ENCODE measurements around the gene LCN15.

LCN15 gene

GRCh38 chr9:136754626-136755301, 9.6 kb downstream of the LCN15 start:
- no peak for DNase-seq

DNA sequence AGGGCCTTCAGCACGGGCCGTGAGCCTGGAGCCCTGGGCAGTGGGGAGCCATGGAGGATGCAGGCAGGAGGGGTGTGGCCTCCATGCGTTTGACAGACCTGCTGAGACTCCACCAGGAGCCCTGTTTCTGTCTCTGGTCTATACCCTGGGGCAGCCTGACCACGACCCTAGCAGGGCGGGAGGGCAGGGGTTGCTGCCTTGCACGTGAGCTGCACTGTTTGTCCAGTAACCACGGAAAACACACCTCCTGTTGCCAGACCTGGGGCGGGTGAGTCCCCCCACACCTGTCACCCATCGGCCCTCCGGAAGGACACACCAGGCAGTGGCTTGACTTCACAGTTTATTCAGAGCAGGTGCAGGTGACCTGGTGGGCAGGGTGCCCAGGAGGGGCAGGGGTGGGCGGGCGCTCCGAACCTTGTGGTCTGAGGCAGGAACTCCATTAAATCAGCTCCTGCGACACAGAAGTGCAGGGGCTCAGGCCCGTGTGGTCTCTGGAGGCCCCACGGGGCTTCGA, 10.2 kb downstream of the LCN15 start:
- DNase-seq: no peak

GRCh38 chr9:136753371-136754058, 10.8 kb downstream of the LCN15 start:
- no peak for DNase-seq

GRCh38 chr9:136751814-136752213, 12.5 kb downstream of the LCN15 start:
- DNase-seq: no peak

- DNase-seq: no peak
Measured at GRCh38 chr9:136751244-136751643, 13.1 kb downstream of the LCN15 start.

DNA sequence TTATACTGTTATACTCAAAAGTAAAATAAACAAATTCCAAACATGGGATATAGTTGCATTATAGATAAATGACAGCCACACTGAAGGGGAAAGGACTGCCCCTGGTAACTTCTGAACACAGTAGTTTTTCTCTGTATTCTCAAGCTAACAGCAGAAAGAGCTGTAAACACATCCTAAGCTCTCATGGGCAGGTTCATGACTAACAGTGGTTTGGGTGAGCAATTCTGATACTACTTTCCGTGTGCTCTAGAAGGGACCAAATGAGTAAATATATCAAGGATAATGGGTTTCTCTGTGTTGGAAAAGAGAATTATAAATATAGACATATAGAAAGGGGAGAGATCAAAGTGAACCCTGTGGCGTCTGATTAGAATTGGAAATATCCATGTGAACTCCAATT, 13.8 kb downstream of the LCN15 start:
- DNase-seq: no peak

DNA sequence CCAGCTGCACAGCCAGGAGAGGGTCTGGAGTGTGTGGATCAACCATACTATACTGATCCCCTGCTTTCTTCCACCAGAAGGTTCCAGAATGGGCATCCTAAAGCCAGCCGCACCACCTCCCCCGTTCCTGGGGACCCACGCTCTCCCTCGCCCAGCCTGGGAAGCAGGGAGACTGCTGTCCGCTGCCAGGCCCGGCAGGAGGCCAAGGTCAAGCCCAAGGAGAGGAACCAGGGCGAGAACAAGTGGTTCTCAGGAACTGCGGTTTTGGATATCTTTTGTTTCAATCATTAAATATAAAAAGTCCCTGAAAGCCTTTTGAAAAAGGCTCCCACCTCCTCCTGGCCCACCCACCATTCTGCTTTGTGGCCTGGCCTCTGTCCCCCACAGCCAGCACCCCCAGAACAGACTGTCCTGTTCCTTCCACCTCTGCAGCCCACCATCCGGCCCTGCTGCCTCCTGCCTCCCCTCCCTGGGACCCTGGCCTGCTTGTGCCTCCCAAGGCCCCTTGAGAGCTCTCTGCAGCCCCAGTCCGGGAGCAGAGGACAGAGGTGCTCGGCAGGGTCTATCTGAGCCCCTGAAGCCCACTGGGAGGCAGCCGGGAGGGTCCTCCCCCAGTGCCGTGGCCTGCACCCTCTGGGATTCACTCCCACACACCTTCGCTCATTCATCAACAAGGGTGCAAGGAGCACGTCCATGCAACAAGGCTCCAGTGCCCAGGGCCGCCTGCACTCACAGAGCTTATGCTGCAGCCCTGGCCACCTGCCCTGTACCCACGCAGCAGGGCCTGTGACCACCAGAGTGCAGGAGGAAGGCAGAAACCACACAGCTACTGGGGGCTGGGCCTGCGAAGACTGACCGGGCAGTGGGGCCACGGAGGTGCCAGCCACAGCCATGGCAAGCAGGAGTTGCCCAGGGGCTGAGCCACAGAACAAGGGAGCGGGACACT, 15.4 kb downstream of the LCN15 start:
- no peak for DNase-seq

DNA sequence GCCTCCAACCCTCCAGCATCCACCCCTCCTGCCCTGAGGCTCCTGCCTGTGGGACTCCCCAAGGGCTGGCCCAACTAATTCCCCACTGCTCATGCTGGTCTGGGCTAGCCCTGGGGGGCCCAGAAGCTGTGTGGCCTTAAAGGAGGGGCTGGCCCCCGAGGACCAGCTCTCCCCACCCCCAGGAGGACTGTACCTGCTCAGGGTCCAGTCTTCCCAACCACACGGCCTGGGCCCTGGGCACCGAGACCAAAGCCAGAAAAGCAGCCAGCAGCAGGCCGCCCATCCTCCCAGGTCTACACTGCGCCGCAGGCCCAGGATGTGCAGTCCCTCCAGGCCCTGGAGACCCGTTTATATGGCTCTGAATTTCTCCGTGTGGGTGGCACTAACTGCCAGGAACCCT, 16.1 kb downstream of the LCN15 start, which contains the start of gene LCN6:
Gene LCN6 (minus strand): TSS at position 325 of the 400 bp plus-strand sequence. CDS start 42 bp downstream, at position 283.
- no peak for DNase-seq

GRCh38 chr9:136747161-136748060, 16.9 kb downstream of the LCN15 start:
- DNase-seq: no peak

DNA sequence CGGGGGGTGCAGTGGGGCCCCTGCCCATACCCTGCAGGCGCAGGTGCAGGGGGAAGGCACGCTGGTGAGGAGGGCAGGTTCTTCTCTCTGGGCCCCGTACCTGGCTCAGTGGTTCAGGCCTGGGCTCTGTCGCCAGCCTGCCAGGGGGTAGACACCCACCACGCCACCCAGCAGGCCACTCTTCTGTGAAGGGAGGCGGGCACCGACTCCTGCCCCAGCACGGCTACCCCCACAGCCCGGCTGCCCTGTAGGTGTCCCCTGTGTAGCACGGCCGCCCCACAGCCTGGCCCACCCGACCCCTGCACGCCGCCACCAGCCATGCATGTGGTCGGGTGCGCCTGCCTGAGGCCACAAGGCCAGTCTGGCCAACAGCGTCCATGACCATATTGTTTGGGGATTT, 17.7 kb downstream of the LCN15 start:
- no peak for DNase-seq

DNA sequence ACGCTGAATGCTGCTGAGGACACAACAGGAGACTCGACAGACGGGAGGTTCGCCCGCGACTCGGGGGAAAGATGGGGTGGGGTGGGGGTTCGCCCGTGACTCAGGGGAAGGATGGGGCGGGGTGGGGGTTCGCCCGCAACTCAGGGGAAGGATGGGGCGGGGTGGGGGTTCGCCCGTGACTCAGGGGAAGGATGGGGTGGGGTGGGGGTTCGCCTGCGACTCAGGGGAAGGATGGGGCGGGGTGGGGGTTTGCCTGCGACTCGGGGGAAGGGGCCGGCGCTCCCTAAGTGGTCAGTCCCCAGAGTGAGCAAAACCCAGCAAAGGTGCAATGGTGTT, 18.2 kb downstream of the LCN15 start:
- no peak for DNase-seq

- DNase-seq: no peak
Measured at GRCh38 chr9:136745389-136746154, 18.7 kb downstream of the LCN15 start.

DNA sequence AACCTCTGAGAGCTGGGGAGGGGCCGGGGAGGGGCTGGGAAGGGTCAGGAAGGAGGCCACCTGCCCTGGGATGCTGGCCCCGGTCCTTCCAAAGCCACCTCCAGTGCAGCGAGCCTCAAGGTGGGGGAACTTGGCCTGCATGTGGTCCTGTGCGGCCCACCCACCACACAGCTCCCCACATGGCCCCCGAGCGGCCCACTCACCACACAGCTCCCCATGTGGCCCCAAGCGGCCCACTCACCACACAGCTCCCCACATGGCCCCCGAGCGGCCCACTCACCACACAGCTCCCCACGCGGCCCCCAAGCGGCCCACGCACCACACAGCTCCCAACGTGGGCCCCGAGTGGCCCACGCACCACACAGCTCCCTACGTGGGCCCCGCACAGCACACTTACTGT, 19.5 kb downstream of the LCN15 start:
- no peak for DNase-seq

- DNase-seq: no peak
Measured at GRCh38 chr9:136743639-136744211, 20.6 kb downstream of the LCN15 start.

DNA sequence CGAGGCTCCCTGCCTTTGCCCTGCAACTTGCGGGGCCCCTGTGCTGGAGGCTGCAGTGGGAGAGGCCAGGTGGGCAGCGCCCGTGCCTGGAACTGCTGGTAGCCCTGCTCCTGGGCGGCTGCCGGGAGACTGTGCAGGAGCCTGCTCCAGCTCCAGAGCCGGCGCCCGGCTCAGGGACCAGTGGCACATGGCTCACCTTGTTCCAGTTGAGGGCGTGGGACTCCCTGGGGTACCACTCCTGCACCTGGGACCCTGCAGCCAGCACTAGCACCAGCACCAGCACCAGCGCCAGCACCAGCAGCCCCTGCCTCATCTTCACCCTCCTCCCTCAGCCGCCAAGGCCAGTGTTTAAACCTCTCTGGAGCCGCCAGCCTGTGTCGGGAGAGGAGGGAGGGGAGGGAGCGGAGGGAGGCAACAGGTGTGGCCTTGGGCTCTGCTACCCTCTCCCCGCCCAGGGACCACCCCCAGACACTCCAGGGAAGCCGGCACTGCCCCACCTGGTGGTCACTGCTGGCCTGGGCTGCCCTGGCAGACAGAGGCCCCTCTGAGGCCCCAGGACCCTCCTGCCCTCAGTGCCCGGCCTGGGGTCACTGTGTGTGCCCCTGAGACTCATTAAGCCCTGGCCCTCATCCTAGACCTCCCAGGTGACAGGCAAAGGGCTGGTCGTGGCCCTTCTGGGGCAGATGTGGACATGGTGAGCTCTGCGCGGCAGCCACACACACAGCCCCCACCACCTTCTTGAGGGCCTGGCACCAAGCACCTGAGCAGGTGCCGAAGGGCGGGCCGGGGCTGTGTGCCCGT, 21.5 kb downstream of the LCN15 start, which contains the start of gene LCN10:
Gene LCN10 (minus strand): TSS at position 350 of the 801 bp plus-strand sequence. CDS start 37 bp downstream, at position 313.
- no peak for DNase-seq

DNA sequence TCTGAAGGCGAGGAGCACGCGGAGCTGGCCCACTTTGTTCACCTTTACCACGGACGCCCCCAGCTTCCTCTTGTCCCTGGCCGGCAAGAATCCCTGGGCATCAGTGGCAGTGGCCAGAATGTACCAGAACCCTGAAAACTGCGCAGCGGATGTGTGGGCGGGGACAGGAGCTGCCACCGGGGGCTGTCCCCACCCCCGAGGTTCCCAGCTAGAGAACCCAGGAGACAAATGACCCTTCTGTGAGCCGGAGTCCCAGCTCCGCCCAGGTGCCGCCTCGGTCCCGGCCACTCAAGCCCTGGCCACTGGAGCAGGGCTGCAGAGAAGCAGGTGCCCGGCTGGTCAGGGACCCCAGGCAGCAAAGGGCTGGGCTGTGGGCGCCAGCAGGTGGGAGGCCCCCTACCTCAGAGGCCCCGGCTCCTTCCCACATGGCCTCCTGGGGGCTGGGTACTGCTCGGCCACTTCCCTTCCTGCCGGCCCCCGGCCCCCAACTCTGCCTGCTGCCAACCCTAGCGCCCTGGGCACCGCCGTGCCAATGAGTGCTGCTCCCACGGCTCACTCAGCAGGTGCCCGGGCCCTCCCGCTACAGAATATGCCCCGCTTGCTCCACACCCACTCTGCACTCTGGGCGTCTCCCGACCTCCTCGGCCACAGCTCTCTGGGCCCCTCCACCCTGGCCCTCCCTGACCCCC, 22.3 kb downstream of the LCN15 start:
- DNase-seq: peak; percentile 70 to 89

DNA sequence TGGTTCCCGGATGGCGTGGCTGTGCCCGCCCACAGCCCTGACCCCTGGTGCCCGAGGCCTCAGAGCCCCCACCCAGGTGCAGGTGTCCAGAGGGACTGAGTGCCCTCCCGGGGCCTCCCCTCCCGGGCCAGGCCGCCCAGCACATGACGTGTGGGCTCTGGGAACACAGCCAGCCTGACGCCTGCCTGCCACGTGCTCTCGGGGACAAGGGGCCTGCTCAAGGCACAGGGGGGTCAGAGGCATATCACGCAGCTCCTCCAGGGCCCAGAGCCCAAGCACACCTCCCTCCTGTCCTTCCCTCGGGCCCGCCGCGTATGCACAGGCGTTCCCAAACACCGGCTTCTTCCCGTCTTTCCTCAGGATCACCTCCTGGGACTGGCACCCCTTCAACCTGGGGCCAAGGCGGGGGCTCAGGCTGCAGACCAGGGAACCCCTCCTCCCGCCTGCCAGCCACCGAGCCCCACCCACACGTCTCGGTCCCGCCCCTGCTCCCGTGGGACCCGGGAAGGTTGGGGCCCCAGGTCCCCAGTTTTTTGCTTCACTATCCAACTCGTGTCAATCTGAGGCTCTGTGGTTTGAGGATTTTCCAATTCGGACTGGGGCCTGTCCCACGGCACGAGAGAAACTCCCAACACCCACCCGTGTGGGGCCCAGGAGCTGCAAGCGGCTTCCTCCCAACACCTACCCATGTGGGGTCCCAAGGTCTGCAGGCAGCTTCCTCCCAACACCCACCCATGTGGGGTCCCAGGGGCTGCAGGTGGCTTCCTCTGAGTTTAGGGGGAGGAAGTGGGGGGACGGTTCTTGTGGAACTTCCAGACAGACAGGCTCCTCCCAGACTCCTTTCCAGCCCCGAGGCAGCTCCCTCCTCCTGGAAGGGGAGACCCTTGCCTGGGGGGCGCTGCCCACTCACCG, 23.1 kb downstream of the LCN15 start:
- peak; percentile 28 to 67 for DNase-seq

DNA sequence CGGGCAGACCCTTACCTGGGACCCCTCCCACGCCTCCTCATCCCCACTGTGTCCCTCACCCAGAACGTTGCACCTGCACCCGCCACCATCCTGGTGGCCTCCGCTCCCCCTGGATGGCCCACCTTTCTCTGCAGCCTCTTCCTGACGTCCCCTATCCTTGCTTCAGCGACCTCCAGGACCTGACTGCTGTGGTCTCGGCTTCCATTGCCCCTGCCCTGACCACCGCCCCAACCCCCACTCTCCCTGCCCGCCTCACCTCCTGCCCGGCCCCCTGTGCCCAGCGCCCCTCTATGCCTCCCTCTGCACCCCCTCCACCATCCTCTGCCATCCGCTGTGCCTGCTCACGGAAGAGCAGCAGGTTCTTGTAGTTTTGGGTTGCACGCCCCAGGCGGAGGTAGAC, 23.8 kb downstream of the LCN15 start:
- no peak for DNase-seq

Measured in inflammatory macrophage treated with lipopolysaccharide for 1 hour (primary cell).